A549 treated with dexamethasone at 1 μM for 4 hours (cell line): Measurements from ENCODE around the gene PRC1. TPM values are rescaled to one million over a fixed set of nuclear protein-coding genes. Genes with fewer than 3 reads are reported as not detected.

Experiments used
- total RNA-seq: library from RNA; stranded (reverse); fragments of 200-300 nt; extraction: Qiagen RNA extraction; gene quantifications from 5 replicates; pipeline ENCODE4 v1.2.3, GENCODE V29; 2022

The PRC1 gene
- total RNA-seq, result 183 to 217 TPM (median 210 TPM) in 5 replicates

DNA sequence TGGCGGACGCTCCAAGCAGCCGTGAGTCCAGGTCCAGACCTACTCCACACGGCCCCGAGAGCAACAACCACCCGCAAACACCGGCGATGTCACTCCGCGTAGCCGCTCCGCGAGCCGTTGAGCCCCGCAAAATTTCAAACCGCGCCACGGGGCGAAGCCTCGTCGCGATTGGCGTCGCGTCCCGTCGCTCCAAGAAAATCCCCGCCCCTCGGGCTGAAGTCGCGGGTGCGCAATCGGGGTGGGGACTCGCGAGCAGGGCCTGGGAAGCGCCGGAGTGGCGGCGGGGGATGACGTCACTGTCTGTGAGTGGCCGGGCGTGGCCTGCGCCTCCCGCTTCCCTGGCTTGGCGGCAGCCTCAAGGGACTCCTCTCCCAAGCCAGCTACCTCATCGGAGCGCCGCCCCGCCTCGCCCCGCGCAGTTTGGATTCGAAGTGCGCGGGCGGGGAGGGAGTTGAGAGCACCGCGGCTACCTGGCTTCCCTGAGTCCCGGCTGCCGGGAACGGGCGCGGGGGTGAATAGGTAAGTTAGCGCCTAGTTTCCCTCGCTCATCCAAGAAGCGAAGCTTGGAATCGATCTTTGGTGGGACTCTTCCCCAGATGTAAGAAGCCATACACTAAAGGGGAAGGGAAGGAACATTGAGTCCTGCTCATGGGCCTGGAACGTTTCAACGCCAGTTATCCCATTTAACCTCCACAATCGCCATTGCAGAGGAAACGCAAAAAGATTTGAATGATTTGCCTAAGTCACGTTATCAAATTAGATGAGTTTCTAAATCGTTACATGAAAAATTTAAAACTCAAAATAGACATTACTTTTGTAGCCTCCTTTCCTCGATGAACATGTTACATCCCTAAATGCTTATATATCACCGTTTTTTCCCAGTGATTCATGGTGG is at the start of gene PRC1:
TSS of gene PRC1 (minus strand) at position 119 of the 895 bp plus-strand sequence. CDS start at position 1, 118 bp downstream.

GRCh38 chr15:91022075-91022831 is 27.9 kb upstream of the PRC1 start, which contains the start of gene VPS33B:
TSS of gene VPS33B (minus strand) at chr15:91022594. CDS start at chr15:91022249, 345 bp downstream.

GRCh38 chr15:90954712-90955623 is 39.4 kb downstream of the PRC1 start, which contains the start of gene RCCD1:
TSS of gene RCCD1 (plus strand) at chr15:90954884. CDS start at chr15:90956735, 1,851 bp downstream.

GRCh38 chr15:90934949-90935751 is 59.2 kb downstream of the PRC1 start, which contains the start of gene UNC45A:
TSS of gene UNC45A (plus strand) at chr15:90935285. CDS start at chr15:90935325, 40 bp downstream.

GRCh38 chr15:90931828-90932659 is 62.3 kb downstream of the PRC1 start, which contains the start of gene HDDC3:
TSS of gene HDDC3 (minus strand) at chr15:90932549. CDS start at chr15:90932540, 9 bp downstream.

Other genes with a start within 250 kb of the PRC1 start
- 41.5 to 69.8 TPM (median 61.8 TPM) in 5 replicates for gene FURIN, start 125.9 kb downstream of the PRC1 start, total RNA-seq
- 0.58 to 0.83 TPM (median 0.61 TPM) in 5 replicates for gene FES, start 110.0 kb downstream of the PRC1 start, total RNA-seq
- gene MAN2A2, start 91.2 kb downstream of the PRC1 start, total RNA-seq, result 17.5 to 33.1 TPM (median 26.2 TPM) in 5 replicates
- gene HDDC3, start 62.0 kb downstream of the PRC1 start, total RNA-seq, result 33.1 to 36.7 TPM (median 34.3 TPM) in 5 replicates
- gene UNC45A, start 59.2 kb downstream of the PRC1 start, total RNA-seq, result 45.3 to 62.6 TPM (median 58.8 TPM) in 5 replicates
- 23.7 to 41.5 TPM (median 29.0 TPM) in 5 replicates for gene RCCD1, start 39.7 kb downstream of the PRC1 start, total RNA-seq
- 12.6 to 18.0 TPM (median 14.5 TPM) in 5 replicates for gene VPS33B, start 28.1 kb upstream of the PRC1 start, total RNA-seq
- gene SV2B, start 105.7 kb upstream of the PRC1 start, total RNA-seq, result 0.06 to 0.29 TPM (median 0.13 TPM) in 5 replicates